Stomach smooth muscle (tissue), 2 donors: ENCODE data around the gene SRD5A3.
A peak's percentile ranks its signal among the peaks of the same experiment; 100 is the strongest.
"Not testable (repeated sequence)": the region's sequence is repeated elsewhere in the genome, so short reads cannot be mapped to it uniquely, and the experiment has no call there.

Experiments
- H3K27ac ChIP-seq: one replicate; pipeline ENCODE4 v1.7.0; 2013; ENCODE audit warnings: mild to moderate bottlenecking, low read length, inconsistent platforms
- H3K27me3 ChIP-seq, 2 donors: one replicate each; pipeline ENCODE4 v1.7.0; 2013; ENCODE audit warnings: low read length in 2 of 2; ENCODE audit not compliant: insufficient read depth in 2 of 2, control insufficient read depth in 1 of 2
- H3K36me3 ChIP-seq, 2 donors: one replicate each; pipeline ENCODE4 v1.7.0; 2013; ENCODE audit warnings: low read length in 2 of 2; ENCODE audit not compliant: control insufficient read depth in 2 of 2, insufficient read depth in 2 of 2
- H3K4me1 ChIP-seq: one replicate; pipeline ENCODE4 v1.7.0; 2013; ENCODE audit warnings: low read length; ENCODE audit not compliant: control insufficient read depth, insufficient read depth
- H3K4me3 ChIP-seq, 2 donors: one replicate each; pipeline ENCODE4 v1.7.0; 2013; ENCODE audit warnings: low read length in 2 of 2
- H3K9ac ChIP-seq, 2 donors: one replicate each; pipeline ENCODE4 v1.7.0; 2013; ENCODE audit warnings: low read length in 2 of 2, mild to moderate bottlenecking in 1 of 2
- H3K9me3 ChIP-seq, 2 donors: one replicate each; pipeline ENCODE4 v1.7.0; 2013; ENCODE audit warnings: low read length in 2 of 2; ENCODE audit not compliant: control insufficient read depth in 2 of 2
- donor health status: healthy.
- donor health status: Pancreatic carcinoma.

SRD5A3 gene

GRCh38 chr4:55358668-55359067, 12.6 kb downstream of the SRD5A3 start:
- no peak overlapping the region for H3K4me3 ChIP-seq
- H3K9me3 ChIP-seq = no peaks in the 10 kb centered on the region
- H3K9ac ChIP-seq = peak overlapping the region in 1 of 2 donors; percentile 53
- peaks cover 20% of the 10 kb centered on the region for H3K4me1 ChIP-seq
- no peaks in the 10 kb centered on the region for H3K27me3 ChIP-seq
- peak overlapping the region; percentile 31 for H3K27ac ChIP-seq
- no peaks in the 10 kb centered on the region for H3K36me3 ChIP-seq

GRCh38 chr4:55359397-55359916, 13.4 kb downstream of the SRD5A3 start:
- Histone ChIP-seq H3K36me3 (peaks cover 0 to 3% of the 10 kb centered on the region in 2 donors), H3K9me3 (no peaks in the 10 kb centered on the region), H3K27ac (peak overlapping the region; percentile 31), H3K9ac (peak overlapping the region in 1 of 2 donors; percentile 53), H3K27me3 (no peaks in the 10 kb centered on the region), H3K4me3 (peak overlapping the region; percentile 40 to 49), H3K4me1 (peaks cover 20% of the 10 kb centered on the region)

GRCh38 chr4:55362938-55363337, 16.9 kb downstream of the SRD5A3 start:
- H3K9me3 ChIP-seq, H3K27me3 ChIP-seq, H3K9ac ChIP-seq, H3K36me3 ChIP-seq, H3K27ac ChIP-seq, H3K4me3 ChIP-seq: not testable (repeated sequence)
- peaks cover 12% of the 10 kb centered on the region for H3K4me1 ChIP-seq

GRCh38 chr4:55363691-55364351, 17.8 kb downstream of the SRD5A3 start:
- Histone ChIP-seq H3K9me3 (no peaks in the 10 kb centered on the region), H3K9ac (no peak overlapping the region), H3K4me1 (peaks cover 7% of the 10 kb centered on the region)

GRCh38 chr4:55364691-55365344, 18.8 kb downstream of the SRD5A3 start:
- H3K36me3 ChIP-seq = peaks cover 3 to 5% of the 10 kb centered on the region in 2 donors
- no peaks in the 10 kb centered on the region for H3K27me3 ChIP-seq
- H3K9ac ChIP-seq = no peak overlapping the region
- H3K27ac ChIP-seq = no peak overlapping the region
- H3K9me3 ChIP-seq = no peaks in the 10 kb centered on the region
- no peak overlapping the region for H3K4me3 ChIP-seq
- H3K4me1 ChIP-seq = no peaks in the 10 kb centered on the region

More at GRCh38 chr4:55363691-55364351, 17.8 kb downstream of the SRD5A3 start:
- no peak overlapping the region for H3K27ac ChIP-seq
- no peak overlapping the region for H3K4me3 ChIP-seq
- peaks cover 3% of the 10 kb centered on the region in 2 donors for H3K36me3 ChIP-seq
- H3K27me3 ChIP-seq = no peaks in the 10 kb centered on the region

GRCh38 chr4:55365345-55365728, 19.3 kb downstream of the SRD5A3 start:
- no peaks in the 10 kb centered on the region for H3K9me3 ChIP-seq
- H3K4me1 ChIP-seq = no peaks in the 10 kb centered on the region
- no peak overlapping the region for H3K4me3 ChIP-seq
- peaks cover 3 to 5% of the 10 kb centered on the region in 2 donors for H3K36me3 ChIP-seq
- no peaks in the 10 kb centered on the region for H3K27me3 ChIP-seq
- no peak overlapping the region for H3K27ac ChIP-seq
- H3K9ac ChIP-seq = no peak overlapping the region

- Histone ChIP-seq H3K9ac (no peak overlapping the region), H3K36me3 (peaks cover 3 to 5% of the 10 kb centered on the region in 2 donors), H3K4me1 (no peaks in the 10 kb centered on the region), H3K27me3 (no peaks in the 10 kb centered on the region), H3K9me3 (no peaks in the 10 kb centered on the region), H3K4me3 (no peak overlapping the region), H3K27ac (no peak overlapping the region)
Measured at GRCh38 chr4:55366621-55367020, 20.6 kb downstream of the SRD5A3 start.

GRCh38 chr4:55367084-55367722, 21.2 kb downstream of the SRD5A3 start:
- no peak overlapping the region for H3K4me3 ChIP-seq
- no peak overlapping the region for H3K9ac ChIP-seq
- no peak overlapping the region for H3K27ac ChIP-seq
- H3K36me3 ChIP-seq = peaks cover 3 to 5% of the 10 kb centered on the region in 2 donors
- no peaks in the 10 kb centered on the region for H3K27me3 ChIP-seq
- H3K4me1 ChIP-seq = no peaks in the 10 kb centered on the region
- no peaks in the 10 kb centered on the region for H3K9me3 ChIP-seq

GRCh38 chr4:55369968-55370367, 23.9 kb downstream of the SRD5A3 start:
- Histone ChIP-seq H3K4me1 (no peaks in the 10 kb centered on the region), H3K9ac (no peak overlapping the region), H3K9me3 (no peaks in the 10 kb centered on the region), H3K4me3 (no peak overlapping the region), H3K27ac (no peak overlapping the region), H3K36me3 (peaks cover under 1 to 4% of the 10 kb centered on the region in 2 donors), H3K27me3 (no peaks in the 10 kb centered on the region)

GRCh38 chr4:55372259-55372658, 26.2 kb downstream of the SRD5A3 start:
- Histone ChIP-seq H3K9me3 (no peaks in the 10 kb centered on the region), H3K36me3 (peaks cover 0 to 4% of the 10 kb centered on the region in 2 donors), H3K4me3 (no peak overlapping the region), H3K27me3 (no peaks in the 10 kb centered on the region), H3K27ac (no peak overlapping the region), H3K4me1 (no peaks in the 10 kb centered on the region), H3K9ac (no peak overlapping the region)
